HCT116 (cell line): ENCODE data around the gene CORO7. TPM values are rescaled to one million over a fixed set of nuclear protein-coding genes. Genes with fewer than 3 reads are reported as not detected.

Experiments
- ATAC-seq: fragments of 200-7000 bp; cut with Tn5 transposase; 2 replicates; pipeline ENCODE4 v1.9.1; 2020; ENCODE audit warnings: mild to moderate bottlenecking, moderate library complexity
- BruUV-seq: library from RNA; stranded (reverse); fragments of 400-500 nt; replicated peaks from 2 replicates; lab custom pipeline; 2021; lab: Mats Ljungman, UMichigan
- CTCF ChIA-PET: fragments of 300-600 bp; sonication (Branson Sonifier 250); formaldehyde crosslinking; loops from one replicate; lab custom pipeline; 2021; ENCODE audit warnings: antibody characterized with exemption; lab: Charles Lee
- POLR2A ChIA-PET: fragments of 300-600, 350-600 bp; sonication (Branson Sonifier 250); formaldehyde crosslinking; loops from one replicate; lab custom pipeline; 2021; ENCODE audit warnings: antibody characterized with exemption; lab: Charles Lee
- RAD21 ChIA-PET, 2 experiments: fragments of 300-600 bp; sonication (Branson Sonifier 250); formaldehyde crosslinking; loops; one replicate each; lab custom pipeline; 2023; ENCODE audit warnings: low total read pairs in 2 of 2; ENCODE audit not compliant: uncharacterized antibody in 2 of 2, unreplicated experiment in 2 of 2, low non-redundant PET in 1 of 2; lab: Charles Lee
- DNase-seq: peaks from one replicate; pipeline ENCODE4 v3.0.0-alpha.2; 2010; ENCODE audit warnings: low read depth, low spot score
- H2AFZ ChIP-seq: fragments of 200-600 bp; shearing (Covaris generic), sonication (generic); 2 replicates; pipeline ENCODE4 v1.6.1; 2017; ENCODE audit warnings: low read depth, mixed run types, mixed read lengths, antibody characterized with exemption, low read length; ENCODE audit not compliant: poor library complexity, severe bottlenecking
- H3K27ac ChIP-seq: 2 replicates; pipeline ENCODE4 v1.5.1; 2012; ENCODE audit warnings: low read depth, low read length
- H3K27me3 ChIP-seq: fragments of 200-600 bp; sonication (generic); 2 replicates; pipeline ENCODE4 v1.6.1; 2016; ENCODE audit warnings: mixed run types, low read length, mixed read lengths; ENCODE audit not compliant: insufficient read depth
- H3K36me3 ChIP-seq, 2 experiments: fragments of 200-500 bp in 1 of 2; fragments of 200-600 bp in 1 of 2; sonication (Bioruptor generic) in 1 of 2; sonication (generic) in 1 of 2; 2 replicates each; pipeline versions ENCODE4 v1.5.1 to v1.6.1; 2014 to 2016; ENCODE audit warnings: low read length in 2 of 2, inconsistent platforms in 1 of 2, mixed read lengths in 1 of 2, mixed run types in 1 of 2; ENCODE audit not compliant: insufficient read depth in 2 of 2, control insufficient read depth in 1 of 2
- H3K4me1 ChIP-seq, 2 experiments: fragments of 200-600 bp in 1 of 2; sonication (generic) in 1 of 2; 2 replicates each; pipeline versions ENCODE4 v1.5.1 to v1.6.1; 2012 to 2017; ENCODE audit warnings: low read length in 2 of 2, inconsistent platforms in 1 of 2, mild to moderate bottlenecking in 1 of 2, mixed read lengths in 1 of 2, mixed run types in 1 of 2, moderate library complexity in 1 of 2; ENCODE audit not compliant: insufficient read depth in 2 of 2, control insufficient read depth in 1 of 2
- H3K4me2 ChIP-seq: fragments of 200-600 bp; sonication (generic); 2 replicates; pipeline ENCODE4 v1.6.1; 2017; ENCODE audit warnings: mixed run types, low read length, mixed read lengths
- H3K4me3 ChIP-seq, 2 experiments: fragments of 200-600 bp in 1 of 2; sonication (generic) in 1 of 2; replicated peaks in 1 of 2; 2 replicates each; pipeline ENCODE4 v1.5.1; 2011 to 2016; ENCODE audit warnings: low read length in 2 of 2, control low read depth in 1 of 2, low read depth in 1 of 2, mild to moderate bottlenecking in 1 of 2, mixed read lengths in 1 of 2, mixed run types in 1 of 2
- H3K79me2 ChIP-seq: fragments of 200-600 bp; sonication (generic); 2 replicates; pipeline ENCODE4 v1.6.1; 2017; ENCODE audit warnings: mild to moderate bottlenecking, mixed run types, low read length, moderate library complexity, mixed read lengths; ENCODE audit not compliant: insufficient read depth
- H3K9ac ChIP-seq: fragments of 200-600 bp; sonication (generic); 2 replicates; pipeline ENCODE4 v1.6.1; 2016; ENCODE audit warnings: low read length, mixed read lengths
- H3K9me2 ChIP-seq: fragments of 200-600 bp; sonication (generic), shearing (Covaris generic); 2 replicates; pipeline ENCODE4 v1.6.1; 2017; ENCODE audit warnings: mixed run types, mild to moderate bottlenecking, moderate library complexity; ENCODE audit not compliant: insufficient read depth
- H3K9me3 ChIP-seq, 2 experiments: fragments of 200-500 bp in 1 of 2; fragments of 200-600 bp in 1 of 2; sonication (Bioruptor generic) in 1 of 2; sonication (generic) in 1 of 2; 2 replicates each; pipeline ENCODE4 v1.6.1; 2014 to 2017; ENCODE audit warnings: low read length in 2 of 2, mixed read lengths in 2 of 2, inconsistent platforms in 1 of 2, low read depth in 1 of 2, mild to moderate bottlenecking in 1 of 2, mixed run types in 1 of 2, moderate library complexity in 1 of 2; ENCODE audit not compliant: control insufficient read depth in 1 of 2, insufficient read depth in 1 of 2
- H4K20me1 ChIP-seq: fragments of 200-600 bp; sonication (generic), shearing (Covaris generic); 2 replicates; pipeline ENCODE4 v1.6.1; 2017; ENCODE audit warnings: mixed run types, mild to moderate bottlenecking, moderate library complexity; ENCODE audit not compliant: insufficient read depth
- CBX3 ChIP-seq: IDR thresholded peaks from 2 replicates; pipeline ENCODE4 v1.6.1; 2012; ENCODE audit warnings: low read depth
- EGR1 ChIP-seq: IDR thresholded peaks from 2 replicates; pipeline ENCODE4 v1.6.1; 2012; ENCODE audit warnings: low read depth
- ELF1 ChIP-seq: IDR thresholded peaks from 2 replicates; pipeline ENCODE4 v1.6.1; 2012; ENCODE audit warnings: low read depth, borderline replicate concordance
- EZH2 ChIP-seq: fragments of 200-600 bp; sonication (generic); IDR thresholded peaks from 2 replicates; pipeline ENCODE4 v1.6.1; 2017; ENCODE audit warnings: antibody characterized with exemption, mixed run types
- SP1 ChIP-seq: IDR thresholded peaks from 2 replicates; pipeline ENCODE4 v1.6.1; 2012; ENCODE audit warnings: low read depth
- SRF ChIP-seq: IDR thresholded peaks from 2 replicates; pipeline ENCODE4 v1.6.1; 2012; ENCODE audit warnings: low read depth
- TCF7L2 ChIP-seq: IDR thresholded peaks from 2 replicates; pipeline ENCODE4 v1.7.0; 2011; ENCODE audit warnings: borderline replicate concordance, inconsistent platforms; ENCODE audit not compliant: insufficient read depth, insufficient read length; ENCODE audit errors: extremely low read depth
- ZNF274 ChIP-seq: fragments of 200-500 bp; sonication (Bioruptor generic); IDR thresholded peaks from 2 replicates; pipeline ENCODE4 v1.6.1; 2014; ENCODE audit warnings: mild to moderate bottlenecking, low read depth, low read length, inconsistent platforms
- intact Hi-C: fragments of 100-400 bp; cut with micrococcal nuclease; formaldehyde crosslinking; loops from 2 replicates; pipeline ENCODE4 v1.10.0; 2022
- total RNA-seq: library from RNA; stranded (reverse); gene quantifications from one replicate; pipeline ENCODE4 v1.2.1, GENCODE V29; 2021; ENCODE audit not compliant: unreplicated experiment
- TF ChIP-seq, protein P1 (sequence below): IDR thresholded peaks from 2 replicates; pipeline ENCODE4 v1.6.1; 2012

The CORO7 gene
- total RNA-seq, 1 experiment from 2014 or later = 21.3 TPM

DNA sequence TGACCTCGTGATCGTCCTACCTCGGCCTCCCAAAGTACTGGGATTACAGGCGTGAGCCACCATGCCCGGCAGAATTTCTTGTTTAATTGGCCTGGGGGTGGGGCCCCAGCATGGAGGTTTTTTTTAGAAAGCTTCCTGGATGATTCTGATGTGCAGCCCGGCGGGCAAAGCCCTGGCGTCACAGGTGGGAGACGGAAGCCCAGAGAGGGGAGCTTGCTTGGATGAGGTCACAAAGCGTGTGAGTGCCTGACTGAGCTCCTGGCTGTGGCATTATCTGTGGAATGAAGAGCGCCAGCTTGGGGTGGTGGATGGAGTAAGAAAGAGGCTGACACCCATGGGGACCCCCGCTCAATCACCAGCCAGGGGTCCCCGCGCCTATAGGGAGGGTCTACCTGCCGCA, 40.7 kb downstream of the CORO7 start (continued):
- no peak for TF ChIP-seq EZH2
- TF ChIP-seq, all 23 proteins: peak for 0

DNA sequence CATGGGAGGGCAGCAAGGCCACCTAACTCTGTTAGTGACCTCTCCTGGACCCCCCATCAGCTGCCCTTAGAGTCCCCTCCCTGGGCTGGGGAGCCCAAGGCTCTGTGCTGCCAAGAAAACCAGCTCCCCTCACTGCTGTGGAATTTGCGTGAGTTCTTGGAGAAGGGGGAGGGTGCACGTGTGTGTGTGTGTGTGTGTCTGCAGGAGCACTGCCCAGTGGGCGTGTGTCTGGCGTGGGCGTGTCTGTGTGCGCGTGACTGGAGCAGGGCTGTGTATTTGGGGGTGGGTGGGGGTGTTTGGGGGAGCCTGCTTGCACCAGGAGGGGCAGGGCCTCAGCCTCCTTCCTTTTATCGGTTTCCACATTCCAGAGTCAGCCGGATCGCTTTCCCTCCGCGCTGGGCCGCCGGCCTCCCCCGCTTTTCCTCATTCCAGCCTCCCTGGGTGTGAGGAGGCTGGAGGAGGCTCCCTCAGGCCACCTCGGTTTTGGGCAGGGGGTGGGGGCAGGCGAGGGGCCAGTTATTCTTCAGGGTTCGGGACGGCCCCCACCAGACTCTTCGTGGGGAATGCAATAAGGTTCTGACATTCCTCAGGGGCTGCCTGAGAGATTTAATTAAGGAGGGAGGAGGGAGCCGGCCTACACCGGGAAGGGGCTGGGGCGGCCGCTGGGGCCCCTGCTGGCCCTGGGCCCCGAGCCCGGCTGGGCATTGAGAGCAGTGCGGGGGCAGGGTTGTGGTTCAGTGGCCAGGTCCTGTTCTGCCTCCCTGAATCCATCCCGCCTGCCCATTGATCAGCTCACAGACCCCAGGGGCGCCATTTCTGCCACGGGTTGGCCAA, 42.3 kb downstream of the CORO7 start:
- Histone ChIP-seq H3K4me1 (peaks cover 38 to 76% of the 10 kb centered on the region in 2 experiments), H3K9me3 (no peaks in the 10 kb centered on the region), H3K79me2 (peaks cover 17% of the 10 kb centered on the region; the same call in 1 of the 2 replicates), H3K4me2 (peak overlapping the region; percentile 99), H3K9ac (peak overlapping the region; percentile 52), H3K36me3 (no peaks in the 10 kb centered on the region), H4K20me1 (no peaks in the 10 kb centered on the region), H3K4me3 (peak overlapping the region in 1 of 2 experiments; percentile 80; a peak in 2 of 4 replicates), H3K27ac (peak overlapping the region; percentile 72), H2AFZ (no peak overlapping the region), H3K27me3 (no peaks in the 10 kb centered on the region), H3K9me2 (no peaks in the 10 kb centered on the region)
- POLR2A ChIA-PET = interaction anchor here (0.9 to 1.1 kb wide), 2 partner anchors 17 to 89 kb away, joined by 3 to 6 read pairs; no protein-coding TSS in a partner anchor
- ATAC-seq = peak; percentile 18
- BruUV-seq = no TSS peak
- DNase-seq = no peak
- intact Hi-C loops = no loop called here
- CTCF ChIA-PET = interaction anchor here (3.3 kb wide), 1 partner anchor 29 kb away, joined by 23 read pairs; no protein-coding TSS in a partner anchor
- RAD21 ChIA-PET = interaction anchor here in 1 of 2 experiments (1.0 kb wide), 1 partner anchor 15 kb away, joined by 3 read pairs; no protein-coding TSS in a partner anchor
- TF ChIP-seq CBX3 (no peak), TCF7L2 (no peak), SP1 (peak; percentile 16; the same call in 1 of the 2 replicates), SRF (no peak), EGR1 (peak; percentile 83), ELF1 (no peak), ZNF274 (no peak)
- TF ChIP-seq, protein P1, sequence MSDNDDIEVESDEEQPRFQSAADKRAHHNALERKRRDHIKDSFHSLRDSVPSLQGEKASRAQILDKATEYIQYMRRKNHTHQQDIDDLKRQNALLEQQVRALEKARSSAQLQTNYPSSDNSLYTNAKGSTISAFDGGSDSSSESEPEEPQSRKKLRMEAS = peak; percentile 51
- TF ChIP-seq, all 23 proteins: peak for 3
